Measurements from ENCODE around the gene RINT1. TPM values are rescaled to one million over a fixed set of nuclear protein-coding genes. Genes with fewer than 3 reads are reported as not detected.
"Not testable (repeated sequence)": the region's sequence is repeated elsewhere in the genome, so short reads cannot be mapped to it uniquely, and the experiment has no call there.

Gene RINT1
- total RNA-seq, 1 donor from 2014 or later = 13.3 TPM

GRCh38 chr7:105527737-105528136, 4.3 kb upstream of the RINT1 start:
- intact Hi-C loops (cut with DNase I); DNase-seq (ENCODE audit: missing footprints); ATAC-seq: not testable (repeated sequence)

- DNase-seq (ENCODE audit: missing footprints) (no peak), ATAC-seq (no peak)
- intact Hi-C loops (cut with DNase I) = no loop called here
Measured at GRCh38 chr7:105530126-105530525, 1.9 kb upstream of the RINT1 start.

GRCh38 chr7:105530546-105530945, 1.5 kb upstream of the RINT1 start:
- no peak for ATAC-seq
- intact Hi-C loops (cut with DNase I) = no loop called here
- DNase-seq (ENCODE audit: missing footprints) = no peak

GRCh38 chr7:105532709-105533460, 884 bp downstream of the RINT1 start:
- intact Hi-C loops (cut with DNase I) = no loop called here
- no peak for DNase-seq (ENCODE audit: missing footprints)
- ATAC-seq = no peak

GRCh38 chr7:105538339-105538738, 6.3 kb downstream of the RINT1 start:
- intact Hi-C loops (cut with DNase I) = no loop called here

GRCh38 chr7:105559926-105560325, 27.9 kb downstream of the RINT1 start:
- ATAC-seq (no peak), DNase-seq (ENCODE audit: missing footprints) (no peak)
- intact Hi-C loops (cut with DNase I) = no loop called here

More at GRCh38 chr7:105538339-105538738, 6.3 kb downstream of the RINT1 start:
- DNase-seq (ENCODE audit: missing footprints) (no peak), ATAC-seq (no peak)

GRCh38 chr7:105565190-105565589, 33.2 kb downstream of the RINT1 start:
- DNase-seq (ENCODE audit: missing footprints) = no peak
- no peak for ATAC-seq
- intact Hi-C loops (cut with DNase I) = no loop called here

GRCh38 chr7:105567024-105567423, 35.0 kb downstream of the RINT1 start:
- no peak for ATAC-seq
- intact Hi-C loops (cut with DNase I) = no loop called here
- DNase-seq (ENCODE audit: missing footprints) = no peak

GRCh38 chr7:105567821-105568220, 35.8 kb downstream of the RINT1 start:
- intact Hi-C loops (cut with DNase I) = no loop called here
- no peak for ATAC-seq

GRCh38 chr7:105571891-105572290, 39.9 kb downstream of the RINT1 start:
- DNase-seq (ENCODE audit: missing footprints) (no peak), ATAC-seq (no peak)
- intact Hi-C loops (cut with DNase I) = no loop called here

More at GRCh38 chr7:105567821-105568220, 35.8 kb downstream of the RINT1 start:
- DNase-seq (ENCODE audit: missing footprints) = no peak

- ATAC-seq (no peak), DNase-seq (ENCODE audit: missing footprints) (no peak)
- intact Hi-C loops (cut with DNase I) = no loop called here
Measured at GRCh38 chr7:105577251-105577650, 45.2 kb downstream of the RINT1 start.

GRCh38 chr7:105578496-105578895, 46.5 kb downstream of the RINT1 start:
- no peak for ATAC-seq
- intact Hi-C loops (cut with DNase I) = no loop called here
- DNase-seq (ENCODE audit: missing footprints) = no peak

GRCh38 chr7:105580022-105580740, 48.2 kb downstream of the RINT1 start:
- ATAC-seq (no peak), DNase-seq (ENCODE audit: missing footprints) (no peak)
- intact Hi-C loops (cut with DNase I) = no loop called here

GRCh38 chr7:105581066-105581811, 49.2 kb downstream of the RINT1 start, which contains the start of gene EFCAB10:
EFCAB10 (minus strand) TSS chr7:105581493; CDS start chr7:105581463, 30 bp downstream.
- intact Hi-C loops (cut with DNase I) = no loop called here
- ATAC-seq (peak; percentile 39), DNase-seq (ENCODE audit: missing footprints) (peak; percentile 87)

GRCh38 chr7:105583061-105583460, 51.1 kb downstream of the RINT1 start:
- intact Hi-C loops (cut with DNase I) = no loop called here
- no peak for DNase-seq (ENCODE audit: missing footprints)
- no peak for ATAC-seq

GRCh38 chr7:105584165-105584564, 52.2 kb downstream of the RINT1 start:
- ATAC-seq = no peak
- no peak for DNase-seq (ENCODE audit: missing footprints)
- intact Hi-C loops (cut with DNase I) = no loop called here

- intact Hi-C loops (cut with DNase I) = no loop called here
- ATAC-seq = no peak
- no peak for DNase-seq (ENCODE audit: missing footprints)
Measured at GRCh38 chr7:105585850-105586500, 54.0 kb downstream of the RINT1 start.

GRCh38 chr7:105587909-105588635, 56.1 kb downstream of the RINT1 start:
- no peak for DNase-seq (ENCODE audit: missing footprints)
- no peak for ATAC-seq
- intact Hi-C loops (cut with DNase I) = no loop called here

Data from Right ventricle myocardium inferior (tissue), 1 donor.